IPS-20b (cell line): ENCODE data around the gene ARHGAP22.

Experiments
- H3K27ac ChIP-seq: one replicate; pipeline ENCODE4 v1.5.1; 2013; ENCODE audit warnings: low read length
- H3K27me3 ChIP-seq: 2 replicates; pipeline ENCODE4 v1.6.1; 2013; ENCODE audit warnings: mild to moderate bottlenecking, low read length, inconsistent platforms; ENCODE audit not compliant: insufficient read depth
- H3K36me3 ChIP-seq: 2 replicates; pipeline ENCODE4 v1.6.1; 2013; ENCODE audit warnings: low read depth, mild to moderate bottlenecking, inconsistent platforms, low read length, moderate library complexity; ENCODE audit not compliant: insufficient read depth
- H3K4me1 ChIP-seq: 2 replicates; pipeline ENCODE4 v1.6.1; 2013; ENCODE audit warnings: mild to moderate bottlenecking, control low read depth, inconsistent platforms, low read length, moderate library complexity; ENCODE audit not compliant: insufficient read depth
- H3K4me3 ChIP-seq: 2 replicates; pipeline ENCODE4 v1.5.1; 2013; ENCODE audit warnings: mild to moderate bottlenecking, low read length, inconsistent platforms
- H3K9ac ChIP-seq: 2 replicates; pipeline ENCODE4 v1.6.1; 2013; ENCODE audit warnings: low read depth, mild to moderate bottlenecking, inconsistent platforms, low read length, moderate library complexity
- H3K9me3 ChIP-seq: 2 replicates; pipeline ENCODE4 v1.6.1; 2013; ENCODE audit warnings: mild to moderate bottlenecking, low read depth, low read length, inconsistent platforms; ENCODE audit not compliant: insufficient read depth

ARHGAP22 gene

GRCh38 chr10:48554246-48554645 lies 50.6 kb downstream of the ARHGAP22 start:
- Histone ChIP-seq H3K27me3 (no peaks in the 10 kb centered on the region), H3K27ac (no peak overlapping the region), H3K36me3 (no peaks in the 10 kb centered on the region), H3K9me3 (no peaks in the 10 kb centered on the region), H3K4me1 (no peaks in the 10 kb centered on the region), H3K9ac (no peak overlapping the region), H3K4me3 (no peak overlapping the region)

GRCh38 chr10:48552946-48553564 lies 51.8 kb downstream of the ARHGAP22 start:
- no peaks in the 10 kb centered on the region for H3K27me3 ChIP-seq
- no peaks in the 10 kb centered on the region for H3K36me3 ChIP-seq
- no peaks in the 10 kb centered on the region for H3K9me3 ChIP-seq
- no peak overlapping the region for H3K4me3 ChIP-seq
- H3K9ac ChIP-seq = no peak overlapping the region
- no peaks in the 10 kb centered on the region for H3K4me1 ChIP-seq
- no peak overlapping the region for H3K27ac ChIP-seq

DNA sequence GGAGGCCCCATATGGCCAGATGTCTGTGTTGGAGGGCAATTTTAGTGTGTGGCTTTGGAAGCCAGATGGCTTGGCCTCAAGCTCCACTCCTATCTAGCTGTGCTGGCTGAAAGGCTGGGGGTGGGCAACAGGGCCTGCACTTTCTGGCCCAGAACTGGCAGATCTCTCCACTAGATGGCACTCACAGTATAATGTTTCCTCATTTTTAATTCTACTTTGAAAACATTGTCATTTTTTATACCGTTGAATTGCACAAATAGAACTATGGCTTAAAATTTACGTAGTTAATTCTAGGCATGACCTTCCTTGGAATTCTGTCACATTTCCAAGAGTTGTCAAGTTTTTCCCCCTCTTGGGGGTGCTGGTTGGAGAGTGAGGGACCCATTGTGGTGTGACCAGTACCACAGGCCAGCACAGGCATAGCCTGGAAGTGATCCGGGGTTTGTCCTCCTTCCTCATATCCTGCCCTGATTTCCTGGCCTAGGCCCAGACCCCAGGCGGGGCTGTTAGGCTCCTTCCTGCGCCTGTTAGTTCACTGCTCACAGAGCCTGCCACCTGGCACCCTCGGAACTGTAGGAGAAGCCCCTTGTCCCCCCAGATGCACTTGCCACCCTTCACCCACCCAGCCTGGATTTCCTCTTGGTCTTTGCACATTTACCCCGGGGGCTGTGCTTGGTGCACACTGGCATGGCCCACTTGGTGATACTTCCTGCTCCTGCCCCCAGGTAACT lies 52.8 kb downstream of the ARHGAP22 start:
- no peak overlapping the region for H3K9ac ChIP-seq
- H3K36me3 ChIP-seq = no peaks in the 10 kb centered on the region
- no peaks in the 10 kb centered on the region for H3K27me3 ChIP-seq
- no peak overlapping the region for H3K4me3 ChIP-seq
- H3K27ac ChIP-seq = no peak overlapping the region
- H3K4me1 ChIP-seq = no peaks in the 10 kb centered on the region
- H3K9me3 ChIP-seq = no peaks in the 10 kb centered on the region

DNA sequence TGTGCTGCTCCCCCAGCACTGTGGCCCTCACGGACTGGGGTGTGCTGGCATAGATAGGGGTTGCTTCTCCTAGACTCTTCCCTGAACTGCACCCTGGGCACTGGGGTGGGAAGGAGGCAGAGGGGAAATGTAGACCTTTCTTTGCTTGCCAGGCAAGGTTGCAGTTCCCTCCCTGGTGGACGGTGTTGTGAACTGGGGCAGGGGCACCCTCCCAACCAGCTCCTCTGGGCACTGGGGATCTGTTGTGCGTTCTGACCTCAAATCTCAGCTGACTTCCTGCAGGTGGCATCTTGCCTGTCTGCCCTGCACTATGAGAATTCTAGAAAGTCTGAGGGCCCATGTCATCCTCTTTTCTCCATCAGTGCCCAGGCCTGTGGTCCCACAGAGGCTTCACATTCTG lies 53.9 kb downstream of the ARHGAP22 start:
- H3K9me3 ChIP-seq = no peaks in the 10 kb centered on the region
- H3K27ac ChIP-seq = no peak overlapping the region
- no peaks in the 10 kb centered on the region for H3K4me1 ChIP-seq
- H3K27me3 ChIP-seq = no peaks in the 10 kb centered on the region
- H3K36me3 ChIP-seq = no peaks in the 10 kb centered on the region
- no peak overlapping the region for H3K9ac ChIP-seq
- no peak overlapping the region for H3K4me3 ChIP-seq

DNA sequence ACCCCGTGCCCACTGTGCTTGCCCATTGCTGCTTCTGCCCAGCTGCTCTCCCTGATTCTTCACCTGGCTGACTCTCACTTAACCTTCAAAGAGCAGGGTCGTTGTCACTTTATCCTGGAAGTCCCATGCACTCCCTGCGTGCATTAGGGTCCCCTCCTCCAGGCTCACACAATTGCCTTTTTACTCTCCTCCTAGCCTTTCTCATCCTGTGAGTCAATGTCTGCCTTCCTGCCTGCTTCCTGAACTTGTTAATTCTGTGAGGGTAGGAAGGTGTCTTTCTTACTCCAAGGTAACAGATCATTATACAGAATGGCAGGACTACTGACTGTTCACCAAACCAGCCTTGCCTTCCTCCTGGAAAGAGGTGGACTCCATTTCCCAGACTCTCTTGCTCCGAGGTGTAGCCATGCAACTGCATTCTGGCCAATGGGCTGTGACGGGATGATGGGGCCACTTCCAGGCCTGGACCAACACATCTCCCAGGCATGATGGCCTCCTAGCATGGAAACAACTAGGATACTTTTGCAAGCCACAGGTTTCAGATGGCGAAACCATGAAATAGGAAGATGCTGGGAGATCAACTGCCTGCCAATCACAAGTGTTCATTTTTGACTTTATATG lies 54.7 kb downstream of the ARHGAP22 start:
- no peak overlapping the region for H3K9ac ChIP-seq
- no peaks in the 10 kb centered on the region for H3K9me3 ChIP-seq
- H3K27ac ChIP-seq = no peak overlapping the region
- H3K27me3 ChIP-seq = no peaks in the 10 kb centered on the region
- H3K4me1 ChIP-seq = no peaks in the 10 kb centered on the region
- H3K4me3 ChIP-seq = no peak overlapping the region
- H3K36me3 ChIP-seq = no peaks in the 10 kb centered on the region

DNA sequence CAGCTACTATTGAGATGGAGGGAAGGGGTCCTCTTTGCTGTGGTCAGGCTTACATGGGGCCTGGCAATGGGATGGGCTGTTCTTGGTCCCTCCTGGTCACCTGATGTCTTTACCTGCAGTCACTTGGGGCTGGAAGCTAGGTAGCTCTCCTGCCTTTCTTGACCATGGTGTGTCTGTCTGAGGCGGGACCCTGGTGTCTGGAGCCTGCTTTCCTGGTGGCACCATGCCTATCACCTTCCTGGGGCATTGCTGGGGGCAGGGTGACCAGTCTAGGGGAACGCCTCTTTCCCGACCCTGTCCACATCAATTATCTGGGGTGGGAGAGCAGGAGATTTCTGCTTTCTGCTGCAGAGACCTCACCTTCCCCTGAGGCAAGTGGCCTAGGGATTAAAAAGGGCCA lies 55.6 kb downstream of the ARHGAP22 start:
- no peaks in the 10 kb centered on the region for H3K9me3 ChIP-seq
- no peak overlapping the region for H3K4me3 ChIP-seq
- no peaks in the 10 kb centered on the region for H3K27me3 ChIP-seq
- H3K9ac ChIP-seq = no peak overlapping the region
- H3K36me3 ChIP-seq = no peaks in the 10 kb centered on the region
- H3K27ac ChIP-seq = no peak overlapping the region
- no peaks in the 10 kb centered on the region for H3K4me1 ChIP-seq

DNA sequence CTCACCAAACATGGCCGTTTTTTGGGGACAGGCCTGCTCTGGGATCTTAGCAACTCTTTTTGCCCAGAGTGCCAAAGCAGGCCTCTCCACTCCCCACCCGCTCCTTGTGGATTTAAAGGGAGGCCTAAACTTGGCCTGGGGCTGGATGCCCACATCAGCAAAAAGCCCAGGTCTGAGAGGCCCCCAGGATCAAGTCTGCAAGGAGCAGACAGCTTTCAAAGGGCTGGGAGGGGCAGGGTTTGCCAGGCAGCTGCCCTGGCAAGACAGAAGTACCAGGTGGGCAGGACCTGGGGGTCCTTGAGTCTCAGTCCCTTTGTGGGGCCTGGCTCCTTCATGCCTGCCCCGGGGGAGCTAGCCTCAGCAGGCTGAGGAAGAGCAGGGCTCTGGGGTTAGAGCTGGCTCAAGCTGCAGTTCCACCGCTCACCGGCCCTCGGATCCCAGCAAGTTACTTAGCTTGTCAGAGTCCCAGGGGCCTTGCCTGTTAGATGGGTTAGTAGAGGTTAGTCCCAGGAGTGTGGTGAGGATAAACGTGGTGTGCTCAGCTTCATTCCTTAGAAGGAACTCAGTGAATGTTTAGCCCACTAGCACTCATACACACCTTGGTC lies 56.2 kb downstream of the ARHGAP22 start:
- H3K27me3 ChIP-seq = no peaks in the 10 kb centered on the region
- no peak overlapping the region for H3K27ac ChIP-seq
- no peaks in the 10 kb centered on the region for H3K36me3 ChIP-seq
- H3K4me3 ChIP-seq = no peak overlapping the region
- no peaks in the 10 kb centered on the region for H3K4me1 ChIP-seq
- no peaks in the 10 kb centered on the region for H3K9me3 ChIP-seq
- H3K9ac ChIP-seq = no peak overlapping the region

DNA sequence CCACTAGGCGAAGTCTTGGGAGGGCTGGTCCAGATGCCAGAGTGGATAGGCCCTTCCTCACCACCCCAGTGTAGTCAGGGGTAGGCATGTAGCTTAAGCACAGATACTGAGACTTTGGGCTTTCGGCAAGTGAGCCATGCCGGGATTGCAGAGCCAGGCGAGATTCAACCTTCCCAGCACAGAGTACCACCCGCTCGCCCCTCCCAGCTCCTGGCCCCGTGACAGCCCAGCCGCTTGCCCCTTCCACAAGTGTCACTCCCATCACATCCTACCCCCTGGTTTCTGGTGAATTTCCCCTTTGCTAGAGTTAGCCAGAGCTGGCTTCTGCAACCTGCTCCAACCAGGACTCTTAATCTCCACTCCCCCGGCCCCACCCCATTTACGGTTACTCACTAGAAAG lies 56.9 kb downstream of the ARHGAP22 start:
- Histone ChIP-seq H3K27ac (no peak overlapping the region), H3K36me3 (no peaks in the 10 kb centered on the region), H3K4me3 (no peak overlapping the region), H3K4me1 (no peaks in the 10 kb centered on the region; the same call in 1 of the 2 replicates), H3K9ac (no peak overlapping the region), H3K27me3 (no peaks in the 10 kb centered on the region), H3K9me3 (no peaks in the 10 kb centered on the region)

- H3K4me3 ChIP-seq = no peak overlapping the region
- no peak overlapping the region for H3K27ac ChIP-seq
- H3K27me3 ChIP-seq = no peaks in the 10 kb centered on the region
- H3K36me3 ChIP-seq = no peaks in the 10 kb centered on the region
- no peak overlapping the region for H3K9ac ChIP-seq
- no peaks in the 10 kb centered on the region; the same call in 1 of the 2 replicates for H3K4me1 ChIP-seq
- no peaks in the 10 kb centered on the region for H3K9me3 ChIP-seq
These were observed 57.6 kb downstream of the ARHGAP22 start for GRCh38 chr10:48547061-48547895.

GRCh38 chr10:48545462-48546145 lies 59.3 kb downstream of the ARHGAP22 start:
- Histone ChIP-seq H3K27ac (no peak overlapping the region), H3K36me3 (no peaks in the 10 kb centered on the region), H3K27me3 (no peaks in the 10 kb centered on the region), H3K9ac (no peak overlapping the region), H3K4me1 (no peaks in the 10 kb centered on the region; the same call in 1 of the 2 replicates), H3K9me3 (no peaks in the 10 kb centered on the region), H3K4me3 (no peak overlapping the region)
